Measurements from ENCODE around the gene INTS14.

Gene INTS14

DNA sequence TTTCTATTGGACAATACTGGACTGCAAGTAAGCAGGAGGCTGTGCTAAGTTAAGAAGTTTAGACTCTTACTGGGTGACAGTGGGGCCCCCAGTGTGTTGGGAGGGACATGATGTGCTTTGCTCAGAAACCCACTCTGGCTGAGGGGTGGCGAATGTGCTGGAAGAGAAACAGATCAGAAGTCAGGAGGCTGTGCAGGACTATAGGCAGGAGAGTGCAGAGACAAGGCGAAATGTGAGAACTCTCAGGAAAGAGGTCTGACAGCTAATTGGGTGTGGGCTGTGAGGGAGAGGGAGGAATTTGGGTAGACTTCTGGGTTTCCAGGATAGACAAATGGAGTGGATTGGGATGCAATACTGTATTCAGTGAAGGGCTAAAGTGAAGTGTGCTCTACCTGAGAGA is 22.8 kb upstream of the INTS14 start:
- Histone ChIP-seq H3K27ac (ENCODE audit: low read depth, low read length) (no peak overlapping the region), H3K79me2 (ENCODE audit: insufficient read depth, low read length) (no peaks in the 10 kb centered on the region), H3K4me2 (ENCODE audit: low read depth, low read length, poor library complexity, severe bottlenecking) (no peak overlapping the region), H3K27me3 (ENCODE audit: low read length) (no peaks in the 10 kb centered on the region), H3K4me3 (ENCODE audit: insufficient read depth, low read length, poor library complexity, severe bottlenecking) (no peak overlapping the region), H3K9ac (ENCODE audit: low read length) (no peak overlapping the region), H4K20me1 (ENCODE audit: low read depth, low read length) (no peaks in the 10 kb centered on the region), H3K36me3 (ENCODE audit: low read length) (no peaks in the 10 kb centered on the region), H3K9me2 (replicated peaks; ENCODE audit: insufficient read depth, low read length) (no peaks in the 10 kb centered on the region), H3K9me3 (ENCODE audit: insufficient read depth, low read length) (no peaks in the 10 kb centered on the region), H2AFZ (ENCODE audit: low read depth, low read length, severe bottlenecking) (no peak overlapping the region), H3F3A (ENCODE audit: insufficient read depth) (no peaks in the 10 kb centered on the region)
- TF ChIP-seq EZH2phosphoT487 (conservative IDR thresholded peaks at IDR 0.05; ENCODE audit: low read length), result no peak
- TF ChIP-seq, protein P1, sequence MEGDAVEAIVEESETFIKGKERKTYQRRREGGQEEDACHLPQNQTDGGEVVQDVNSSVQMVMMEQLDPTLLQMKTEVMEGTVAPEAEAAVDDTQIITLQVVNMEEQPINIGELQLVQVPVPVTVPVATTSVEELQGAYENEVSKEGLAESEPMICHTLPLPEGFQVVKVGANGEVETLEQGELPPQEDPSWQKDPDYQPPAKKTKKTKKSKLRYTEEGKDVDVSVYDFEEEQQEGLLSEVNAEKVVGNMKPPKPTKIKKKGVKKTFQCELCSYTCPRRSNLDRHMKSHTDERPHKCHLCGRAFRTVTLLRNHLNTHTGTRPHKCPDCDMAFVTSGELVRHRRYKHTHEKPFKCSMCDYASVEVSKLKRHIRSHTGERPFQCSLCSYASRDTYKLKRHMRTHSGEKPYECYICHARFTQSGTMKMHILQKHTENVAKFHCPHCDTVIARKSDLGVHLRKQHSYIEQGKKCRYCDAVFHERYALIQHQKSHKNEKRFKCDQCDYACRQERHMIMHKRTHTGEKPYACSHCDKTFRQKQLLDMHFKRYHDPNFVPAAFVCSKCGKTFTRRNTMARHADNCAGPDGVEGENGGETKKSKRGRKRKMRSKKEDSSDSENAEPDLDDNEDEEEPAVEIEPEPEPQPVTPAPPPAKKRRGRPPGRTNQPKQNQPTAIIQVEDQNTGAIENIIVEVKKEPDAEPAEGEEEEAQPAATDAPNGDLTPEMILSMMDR (IDR thresholded peaks at IDR 0.05; ENCODE audit: insufficient read depth, low read length, poor library complexity, severe bottlenecking), result no peak

DNA sequence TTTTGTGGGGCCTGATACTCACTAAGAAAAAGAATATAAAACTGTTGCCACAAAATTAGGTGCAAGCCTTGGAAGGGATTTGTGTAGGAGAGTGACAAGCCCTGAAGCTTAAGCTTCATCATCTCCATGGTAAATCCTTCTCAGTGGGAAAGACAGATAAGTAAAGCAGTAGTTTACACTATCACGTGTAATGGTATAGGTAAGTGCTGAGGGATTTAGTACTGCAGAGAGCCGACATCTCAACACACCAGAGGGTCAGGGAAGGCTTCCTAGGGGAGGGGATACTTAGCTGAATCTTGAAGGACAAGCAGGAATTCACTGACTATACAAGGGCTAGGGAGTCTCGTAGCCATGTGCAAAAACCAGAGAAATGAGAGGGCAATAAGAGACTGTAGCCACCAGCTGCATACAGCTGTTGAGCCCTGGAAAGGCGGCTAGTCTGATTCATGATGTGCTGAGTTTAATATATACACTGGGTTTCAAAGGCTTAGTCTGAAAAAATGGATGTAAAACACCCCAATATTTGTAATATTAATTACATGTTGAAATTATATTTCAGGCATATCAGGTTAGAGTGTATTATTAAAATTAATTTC is 21.9 kb upstream of the INTS14 start:
- no peaks in the 10 kb centered on the region for H3K27me3 ChIP-seq (ENCODE audit: low read length)
- no peaks in the 10 kb centered on the region for H4K20me1 ChIP-seq (ENCODE audit: low read depth, low read length)
- no peaks in the 10 kb centered on the region for H3K79me2 ChIP-seq (ENCODE audit: insufficient read depth, low read length)
- no peak overlapping the region for H3K4me3 ChIP-seq (ENCODE audit: insufficient read depth, low read length, poor library complexity, severe bottlenecking)
- H3K27ac ChIP-seq (ENCODE audit: low read depth, low read length), result no peak overlapping the region
- no peaks in the 10 kb centered on the region for H3K9me3 ChIP-seq (ENCODE audit: insufficient read depth, low read length)
- H3K9ac ChIP-seq (ENCODE audit: low read length), result no peak overlapping the region
- no peak overlapping the region for H2AFZ ChIP-seq (ENCODE audit: low read depth, low read length, severe bottlenecking)
- no peaks in the 10 kb centered on the region for H3F3A ChIP-seq (ENCODE audit: insufficient read depth)
- H3K36me3 ChIP-seq (ENCODE audit: low read length), result no peaks in the 10 kb centered on the region
- no peaks in the 10 kb centered on the region for H3K9me2 ChIP-seq (replicated peaks; ENCODE audit: insufficient read depth, low read length)
- no peak for TF ChIP-seq EZH2phosphoT487 (conservative IDR thresholded peaks at IDR 0.05; ENCODE audit: low read length)
- TF ChIP-seq, protein P1 (IDR thresholded peaks at IDR 0.05; ENCODE audit: insufficient read depth, low read length, poor library complexity, severe bottlenecking), result no peak
- H3K4me2 ChIP-seq (ENCODE audit: low read depth, low read length, poor library complexity, severe bottlenecking), result no peak overlapping the region

DNA sequence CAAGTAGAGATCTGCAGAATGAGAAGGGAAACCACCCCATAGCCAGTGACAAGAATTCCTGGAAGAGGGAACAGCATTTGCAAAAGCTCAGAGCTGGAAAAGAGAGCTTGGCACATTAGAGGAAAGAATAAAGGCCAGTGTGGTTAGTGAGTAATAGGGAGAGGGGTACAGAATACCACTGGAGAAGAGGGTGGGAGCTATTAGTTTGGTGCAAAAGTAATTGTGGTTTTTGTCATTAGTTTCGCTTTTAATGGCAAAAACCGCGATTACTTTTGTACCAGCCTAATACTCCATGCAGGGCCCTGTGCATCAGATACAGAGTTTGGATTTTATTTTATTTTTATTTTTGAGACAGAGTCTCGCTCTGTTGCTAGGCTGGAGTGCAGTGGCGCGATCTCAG is 20.6 kb upstream of the INTS14 start:
- H3K9me2 ChIP-seq (replicated peaks; ENCODE audit: insufficient read depth, low read length), result no peaks in the 10 kb centered on the region
- H3K9ac ChIP-seq (ENCODE audit: low read length), result no peak overlapping the region

More for the DNA sequence above, 20.6 kb upstream of the INTS14 start:
- no peak overlapping the region for H3K27ac ChIP-seq (ENCODE audit: low read depth, low read length)
- TF ChIP-seq, protein P1 (IDR thresholded peaks at IDR 0.05; ENCODE audit: insufficient read depth, low read length, poor library complexity, severe bottlenecking), result no peak
- TF ChIP-seq EZH2phosphoT487 (conservative IDR thresholded peaks at IDR 0.05; ENCODE audit: low read length), result no peak
- no peaks in the 10 kb centered on the region for H4K20me1 ChIP-seq (ENCODE audit: low read depth, low read length)
- H3K79me2 ChIP-seq (ENCODE audit: insufficient read depth, low read length), result no peaks in the 10 kb centered on the region
- no peaks in the 10 kb centered on the region for H3K9me3 ChIP-seq (ENCODE audit: insufficient read depth, low read length)
- H3F3A ChIP-seq (ENCODE audit: insufficient read depth), result no peaks in the 10 kb centered on the region
- no peak overlapping the region for H2AFZ ChIP-seq (ENCODE audit: low read depth, low read length, severe bottlenecking)
- no peak overlapping the region for H3K4me3 ChIP-seq (ENCODE audit: insufficient read depth, low read length, poor library complexity, severe bottlenecking)
- no peaks in the 10 kb centered on the region for H3K36me3 ChIP-seq (ENCODE audit: low read length)
- H3K27me3 ChIP-seq (ENCODE audit: low read length), result no peaks in the 10 kb centered on the region
- no peak overlapping the region for H3K4me2 ChIP-seq (ENCODE audit: low read depth, low read length, poor library complexity, severe bottlenecking)
